Uterus (tissue), 2 donors: ENCODE measurements around the gene QSOX2.

Experiments
- CTCF ChIP-seq, 4 experiments: fragments of 200-600 bp in 2 of 4; fragments of 450-650 bp in 2 of 4; sonication (generic) in 2 of 4; IDR thresholded peaks; one replicate each; pipeline ENCODE4 v1.5.1; 2016 to 2019; ENCODE audit warnings: antibody characterized with exemption in 4 of 4, mild to moderate bottlenecking in 2 of 4, moderate library complexity in 1 of 4
- POLR2A ChIP-seq, 2 donors: fragments of 450-650 bp; IDR thresholded peaks; one replicate each; pipeline ENCODE4 v1.6.1; 2016; ENCODE audit warnings: antibody characterized with exemption in 2 of 2, mild to moderate bottlenecking in 1 of 2, moderate library complexity in 1 of 2

- TF ChIP-seq CTCF (IDR thresholded peaks at IDR 0.05): no peak
- no peak for TF ChIP-seq POLR2A (IDR thresholded peaks at IDR 0.05)
Observed at GRCh38 chr9:136182420-136182787, 63.2 kb downstream of the QSOX2 start.
